ENCODE measurements around the gene CCDC28A. TPM values are rescaled to one million over a fixed set of nuclear protein-coding genes. Genes with fewer than 3 reads are reported as not detected.

The CCDC28A gene
- total RNA-seq, 1 experiment from 2014 or later = 9.8 TPM

DNA sequence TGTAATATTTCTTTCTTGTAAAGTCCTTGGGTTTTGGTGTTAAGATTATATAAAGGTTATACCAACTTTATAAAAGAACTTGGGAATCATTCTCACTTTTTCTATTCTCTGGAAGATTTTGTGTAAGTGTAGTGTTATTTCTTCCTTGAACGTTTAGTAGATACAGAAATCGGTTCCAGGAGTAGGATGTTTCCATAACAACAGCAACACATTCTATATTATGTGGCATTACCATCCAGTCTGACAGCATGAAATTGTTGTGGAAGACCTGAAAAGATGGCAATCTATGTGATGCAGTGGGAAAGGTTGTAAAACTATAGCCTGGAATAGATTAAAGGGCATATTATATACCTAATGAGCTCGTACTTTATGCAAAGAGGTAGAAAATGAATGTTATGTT lies 36.1 kb downstream of the CCDC28A start:
- H3K27me3 Mint-ChIP-seq (ENCODE audit: unreplicated experiment) = no peaks in the 10 kb centered on the region
- intact Hi-C loops (cut with micrococcal nuclease; ENCODE audit: unreplicated experiment) = loop anchor here (10.0 kb wide), 2 partner anchors 95 to 775 kb away; no protein-coding TSS in a partner anchor
- CTCF ChIA-PET = interaction anchor here (0.6 kb wide), 1 partner anchor 174 kb away, joined by 4 read pairs; no protein-coding TSS in a partner anchor
- BruUV-seq (replicated peaks) = no TSS peak
- H3K9me3 Mint-ChIP-seq (ENCODE audit: low read depth, unreplicated experiment) = no peaks in the 10 kb centered on the region
- TF ChIP-seq, protein P1, sequence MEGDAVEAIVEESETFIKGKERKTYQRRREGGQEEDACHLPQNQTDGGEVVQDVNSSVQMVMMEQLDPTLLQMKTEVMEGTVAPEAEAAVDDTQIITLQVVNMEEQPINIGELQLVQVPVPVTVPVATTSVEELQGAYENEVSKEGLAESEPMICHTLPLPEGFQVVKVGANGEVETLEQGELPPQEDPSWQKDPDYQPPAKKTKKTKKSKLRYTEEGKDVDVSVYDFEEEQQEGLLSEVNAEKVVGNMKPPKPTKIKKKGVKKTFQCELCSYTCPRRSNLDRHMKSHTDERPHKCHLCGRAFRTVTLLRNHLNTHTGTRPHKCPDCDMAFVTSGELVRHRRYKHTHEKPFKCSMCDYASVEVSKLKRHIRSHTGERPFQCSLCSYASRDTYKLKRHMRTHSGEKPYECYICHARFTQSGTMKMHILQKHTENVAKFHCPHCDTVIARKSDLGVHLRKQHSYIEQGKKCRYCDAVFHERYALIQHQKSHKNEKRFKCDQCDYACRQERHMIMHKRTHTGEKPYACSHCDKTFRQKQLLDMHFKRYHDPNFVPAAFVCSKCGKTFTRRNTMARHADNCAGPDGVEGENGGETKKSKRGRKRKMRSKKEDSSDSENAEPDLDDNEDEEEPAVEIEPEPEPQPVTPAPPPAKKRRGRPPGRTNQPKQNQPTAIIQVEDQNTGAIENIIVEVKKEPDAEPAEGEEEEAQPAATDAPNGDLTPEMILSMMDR (IDR thresholded peaks at IDR 0.05; ENCODE audit: unreplicated experiment) = no peak
- H3K4me1 Mint-ChIP-seq (ENCODE audit: low read depth, unreplicated experiment) = no peaks in the 10 kb centered on the region
- H3K36me3 Mint-ChIP-seq (ENCODE audit: insufficient read depth, unreplicated experiment) = no peaks in the 10 kb centered on the region
- no peak overlapping the region for H3K4me3 Mint-ChIP-seq (ENCODE audit: low read depth, unreplicated experiment)
- H3K27ac Mint-ChIP-seq (ENCODE audit: unreplicated experiment) = no peak overlapping the region
- DNase-seq = no peak

DNA sequence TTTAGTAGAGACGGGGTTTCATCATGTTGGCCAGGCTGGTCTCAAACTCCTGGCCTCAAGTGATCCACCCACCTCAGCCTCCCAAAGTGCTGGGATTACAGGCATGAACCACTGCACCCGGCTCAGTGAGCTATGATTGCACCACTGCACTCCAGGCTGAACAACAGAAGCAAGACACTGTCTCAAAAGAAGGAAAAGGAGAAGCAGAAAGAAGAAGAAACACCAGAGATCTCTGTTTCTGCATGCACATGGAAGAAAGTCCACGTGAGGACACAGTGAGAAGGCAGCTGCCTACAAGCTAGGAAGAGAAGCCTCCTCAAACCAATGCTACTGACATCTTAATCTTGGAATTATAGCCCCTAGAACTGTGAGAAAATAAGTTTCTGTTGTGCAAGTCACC lies 38.3 kb downstream of the CCDC28A start:
- H3K4me3 Mint-ChIP-seq (ENCODE audit: low read depth, unreplicated experiment) = no peak overlapping the region
- no TSS peak for BruUV-seq (replicated peaks)
- peaks cover 10% of the 10 kb centered on the region for H3K4me1 Mint-ChIP-seq (ENCODE audit: low read depth, unreplicated experiment)
- H3K9me3 Mint-ChIP-seq (ENCODE audit: low read depth, unreplicated experiment) = no peaks in the 10 kb centered on the region
- no peak for DNase-seq
- TF ChIP-seq, protein P1 (IDR thresholded peaks at IDR 0.05; ENCODE audit: unreplicated experiment) = no peak
- CTCF ChIA-PET = no interaction called here
- intact Hi-C loops (cut with micrococcal nuclease; ENCODE audit: unreplicated experiment) = loop anchor here (10.0 kb wide), 2 partner anchors 93 to 773 kb away; no protein-coding TSS in a partner anchor
- H3K27me3 Mint-ChIP-seq (ENCODE audit: unreplicated experiment) = no peaks in the 10 kb centered on the region
- no peaks in the 10 kb centered on the region for H3K36me3 Mint-ChIP-seq (ENCODE audit: insufficient read depth, unreplicated experiment)
- no peak overlapping the region for H3K27ac Mint-ChIP-seq (ENCODE audit: unreplicated experiment)

DNA sequence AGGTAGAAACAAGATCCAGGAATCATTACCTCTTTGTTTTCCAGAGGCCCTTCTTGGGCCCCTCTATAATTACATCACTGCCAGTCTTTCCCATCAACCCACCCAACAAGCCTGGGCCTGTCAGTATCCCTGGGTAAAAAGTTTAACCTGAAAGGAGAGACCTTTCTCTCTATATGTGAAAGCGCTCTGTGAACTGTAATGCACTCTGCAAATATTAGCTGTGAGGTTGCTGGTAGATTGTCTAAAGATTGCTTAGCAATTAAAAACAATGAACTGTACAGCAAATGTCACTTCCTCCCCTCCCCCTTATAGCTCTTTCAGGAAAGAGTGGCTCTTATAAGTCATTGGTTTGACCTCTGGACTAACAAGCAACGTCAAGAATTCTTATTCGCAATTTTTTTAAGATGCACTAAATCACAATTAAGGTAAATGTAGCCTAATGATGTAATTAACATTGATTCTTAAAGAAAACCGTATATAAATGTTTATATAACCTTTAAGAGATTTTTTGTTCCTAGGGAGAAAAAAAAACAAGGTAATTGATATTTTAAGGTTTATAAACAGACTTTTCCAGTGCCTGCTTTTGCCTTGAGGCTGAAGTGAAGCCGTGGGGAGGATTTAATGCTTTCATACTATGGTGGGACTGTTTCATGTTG lies 40.7 kb downstream of the CCDC28A start:
- H3K27ac Mint-ChIP-seq (ENCODE audit: unreplicated experiment) = no peak overlapping the region
- peaks cover 11% of the 10 kb centered on the region for H3K36me3 Mint-ChIP-seq (ENCODE audit: insufficient read depth, unreplicated experiment)
- no TSS peak for BruUV-seq (replicated peaks)
- intact Hi-C loops (cut with micrococcal nuclease; ENCODE audit: unreplicated experiment) = loop anchor here (10.0 kb wide), 2 partner anchors 90 to 770 kb away; no protein-coding TSS in a partner anchor
- peaks cover 27% of the 10 kb centered on the region for H3K4me1 Mint-ChIP-seq (ENCODE audit: low read depth, unreplicated experiment)
- H3K27me3 Mint-ChIP-seq (ENCODE audit: unreplicated experiment) = no peaks in the 10 kb centered on the region
- CTCF ChIA-PET = interaction anchor here (0.6 kb wide), 1 partner anchor 555 kb away, joined by 3 read pairs; no protein-coding TSS in a partner anchor
- DNase-seq = no peak
- TF ChIP-seq, protein P1 (IDR thresholded peaks at IDR 0.05; ENCODE audit: unreplicated experiment) = no peak
- H3K4me3 Mint-ChIP-seq (ENCODE audit: low read depth, unreplicated experiment) = no peak overlapping the region
- H3K9me3 Mint-ChIP-seq (ENCODE audit: low read depth, unreplicated experiment) = no peaks in the 10 kb centered on the region

DNA sequence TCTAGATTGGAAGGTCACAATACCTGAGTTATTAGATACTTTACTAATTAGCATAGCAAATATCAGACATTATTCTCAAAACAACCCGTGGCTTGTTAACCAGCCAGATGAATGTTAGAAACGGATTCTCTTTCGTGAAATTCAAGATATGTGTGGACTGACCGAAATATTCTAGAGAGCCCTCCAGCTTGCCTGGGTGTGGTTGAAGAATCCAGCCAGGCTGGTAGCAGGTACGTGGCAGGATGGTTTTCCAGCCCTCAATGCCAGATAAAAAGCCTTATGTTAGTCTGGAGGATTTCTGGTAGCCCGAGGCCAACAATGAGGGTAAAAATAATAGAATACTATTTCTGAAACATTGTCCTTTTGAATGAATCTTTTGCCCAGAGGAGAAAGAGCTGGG lies 41.7 kb downstream of the CCDC28A start:
- intact Hi-C loops (cut with micrococcal nuclease; ENCODE audit: unreplicated experiment) = loop anchor here (5.0 to 10.0 kb wide), 3 partner anchors 90 to 770 kb away; no protein-coding TSS in a partner anchor
- Mint-ChIP-seq H3K36me3 (ENCODE audit: insufficient read depth, unreplicated experiment) (peaks cover 11% of the 10 kb centered on the region), H3K27ac (ENCODE audit: unreplicated experiment) (no peak overlapping the region), H3K27me3 (ENCODE audit: unreplicated experiment) (no peaks in the 10 kb centered on the region), H3K4me1 (ENCODE audit: low read depth, unreplicated experiment) (peaks cover 28% of the 10 kb centered on the region), H3K9me3 (ENCODE audit: low read depth, unreplicated experiment) (no peaks in the 10 kb centered on the region), H3K4me3 (ENCODE audit: low read depth, unreplicated experiment) (no peak overlapping the region)
- TF ChIP-seq, protein P1 (IDR thresholded peaks at IDR 0.05; ENCODE audit: unreplicated experiment) = no peak
- BruUV-seq (replicated peaks) = no TSS peak
- no peak for DNase-seq
- CTCF ChIA-PET = no interaction called here
